ENCODE data around the gene TSPAN13.

The TSPAN13 gene

DNA sequence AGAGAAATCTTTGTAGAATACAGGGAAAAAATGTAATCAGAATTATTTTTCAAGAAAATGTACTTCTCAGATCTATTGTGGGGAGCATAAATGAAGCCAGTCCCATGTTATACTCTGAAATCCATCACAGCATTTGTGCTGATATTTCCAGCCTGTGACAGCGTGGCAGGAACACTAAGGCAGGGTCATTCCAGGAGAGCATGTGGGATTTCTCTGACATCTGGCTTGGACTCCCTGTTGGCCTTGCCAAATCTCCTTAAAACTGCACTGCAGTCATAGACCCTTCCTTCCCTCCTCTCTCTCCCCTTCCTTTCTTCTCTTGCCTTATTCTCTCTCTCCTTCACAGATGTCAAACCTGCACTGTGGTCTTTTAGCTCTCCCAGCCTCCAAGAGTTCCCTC, 6.5 kb upstream of the TSPAN13 start:
- Histone ChIP-seq H3K36me3 (replicated peaks) (no peaks in the 10 kb centered on the region), H3K27me3 (replicated peaks) (no peaks in the 10 kb centered on the region), H3K27ac (no peak overlapping the region), H3K4me3 (ENCODE audit: low read depth, low read length) (no peak overlapping the region)
- DNase-seq, result no peak
- TF ChIP-seq, protein P1, sequence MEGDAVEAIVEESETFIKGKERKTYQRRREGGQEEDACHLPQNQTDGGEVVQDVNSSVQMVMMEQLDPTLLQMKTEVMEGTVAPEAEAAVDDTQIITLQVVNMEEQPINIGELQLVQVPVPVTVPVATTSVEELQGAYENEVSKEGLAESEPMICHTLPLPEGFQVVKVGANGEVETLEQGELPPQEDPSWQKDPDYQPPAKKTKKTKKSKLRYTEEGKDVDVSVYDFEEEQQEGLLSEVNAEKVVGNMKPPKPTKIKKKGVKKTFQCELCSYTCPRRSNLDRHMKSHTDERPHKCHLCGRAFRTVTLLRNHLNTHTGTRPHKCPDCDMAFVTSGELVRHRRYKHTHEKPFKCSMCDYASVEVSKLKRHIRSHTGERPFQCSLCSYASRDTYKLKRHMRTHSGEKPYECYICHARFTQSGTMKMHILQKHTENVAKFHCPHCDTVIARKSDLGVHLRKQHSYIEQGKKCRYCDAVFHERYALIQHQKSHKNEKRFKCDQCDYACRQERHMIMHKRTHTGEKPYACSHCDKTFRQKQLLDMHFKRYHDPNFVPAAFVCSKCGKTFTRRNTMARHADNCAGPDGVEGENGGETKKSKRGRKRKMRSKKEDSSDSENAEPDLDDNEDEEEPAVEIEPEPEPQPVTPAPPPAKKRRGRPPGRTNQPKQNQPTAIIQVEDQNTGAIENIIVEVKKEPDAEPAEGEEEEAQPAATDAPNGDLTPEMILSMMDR (IDR thresholded peaks at IDR 0.05; ENCODE audit: low read depth, low read length, missing control alignments), result no peak
- in situ Hi-C loops (cut with HindIII; ENCODE audit: low pct_ligation_motif_present, low sequenced_read_pairs), result no loop called here

DNA sequence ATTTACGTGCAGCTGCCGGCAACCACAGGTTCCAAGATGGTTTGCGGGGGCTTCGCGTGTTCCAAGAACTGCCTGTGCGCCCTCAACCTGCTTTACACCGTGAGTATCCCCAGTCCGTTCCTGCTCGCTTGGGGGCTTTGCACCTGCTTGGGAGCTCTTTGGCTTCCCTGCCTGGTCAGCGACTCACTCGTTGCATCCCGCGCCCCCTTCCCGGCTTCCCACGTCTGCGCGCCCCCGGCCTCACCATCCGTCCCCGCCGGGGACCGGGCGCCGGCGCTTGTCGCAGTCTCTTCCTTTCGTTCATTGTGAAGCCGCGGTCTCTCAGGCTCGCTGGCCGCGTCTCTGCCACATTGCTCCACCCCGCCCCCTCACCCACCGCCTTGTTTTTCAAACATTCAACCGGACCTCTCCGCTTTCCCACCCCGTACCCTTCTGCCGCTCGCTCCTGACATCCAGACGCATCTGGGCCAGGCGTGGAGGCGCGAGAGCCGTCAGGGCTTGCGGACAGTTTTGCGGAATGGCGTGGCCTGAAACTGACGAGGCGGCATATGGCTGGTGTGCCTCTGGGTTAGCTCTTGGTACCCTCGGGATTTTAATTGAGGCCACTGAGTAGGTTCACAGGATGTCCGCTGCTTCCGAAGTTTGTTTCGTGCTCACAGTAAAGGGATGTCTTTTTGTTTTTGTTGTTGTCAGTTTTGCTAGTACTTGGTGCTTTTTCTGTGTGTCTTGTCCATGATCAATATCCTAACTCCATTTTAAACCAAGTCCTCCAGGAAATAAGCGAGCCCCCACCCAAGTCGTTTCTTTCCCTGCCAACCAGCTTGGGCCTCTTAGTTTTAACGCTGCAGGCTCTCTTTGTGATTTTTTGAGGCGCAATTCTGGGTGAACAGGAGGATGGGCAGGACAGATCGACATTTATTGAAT, 639 bp downstream of the TSPAN13 start:
- DNase-seq, result peak; percentile 20
- in situ Hi-C loops (cut with HindIII; ENCODE audit: low pct_ligation_motif_present, low sequenced_read_pairs), result no loop called here
- TF ChIP-seq, protein P1 (IDR thresholded peaks at IDR 0.05; ENCODE audit: low read depth, low read length, missing control alignments), result no peak
- Histone ChIP-seq H3K36me3 (replicated peaks) (no peaks in the 10 kb centered on the region), H3K27ac (no peak overlapping the region), H3K4me3 (ENCODE audit: low read depth, low read length) (peak overlapping the region; percentile 79), H3K27me3 (replicated peaks) (no peaks in the 10 kb centered on the region)

DNA sequence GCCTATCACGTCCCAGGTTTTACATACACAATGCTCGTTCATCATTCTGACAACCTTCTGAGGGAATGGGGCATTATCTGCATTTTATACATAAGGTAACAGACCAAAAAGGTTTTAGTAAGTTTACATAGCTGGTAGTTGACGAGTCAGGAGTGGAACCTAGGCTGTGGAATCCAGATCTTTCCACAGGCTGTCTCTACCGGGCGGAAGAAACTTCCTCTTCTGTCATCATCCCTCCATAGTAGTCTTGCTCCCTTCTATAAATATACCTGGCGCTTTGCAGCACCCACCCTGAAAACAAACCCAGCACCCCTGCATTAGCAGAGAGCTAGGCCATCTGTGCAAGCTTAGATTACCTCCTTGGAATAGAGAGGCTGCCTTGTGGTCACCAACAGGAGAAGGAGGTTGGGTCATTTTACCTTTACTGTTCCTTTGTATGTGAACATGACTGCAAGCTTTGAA, 1.3 kb downstream of the TSPAN13 start:
- H3K27me3 ChIP-seq (replicated peaks), result no peaks in the 10 kb centered on the region
- TF ChIP-seq, protein P1 (IDR thresholded peaks at IDR 0.05; ENCODE audit: low read depth, low read length, missing control alignments), result no peak
- H3K27ac ChIP-seq, result no peak overlapping the region
- no peak overlapping the region for H3K4me3 ChIP-seq (ENCODE audit: low read depth, low read length)
- H3K36me3 ChIP-seq (replicated peaks), result no peaks in the 10 kb centered on the region
- in situ Hi-C loops (cut with HindIII; ENCODE audit: low pct_ligation_motif_present, low sequenced_read_pairs), result no loop called here
- DNase-seq, result no peak

DNA sequence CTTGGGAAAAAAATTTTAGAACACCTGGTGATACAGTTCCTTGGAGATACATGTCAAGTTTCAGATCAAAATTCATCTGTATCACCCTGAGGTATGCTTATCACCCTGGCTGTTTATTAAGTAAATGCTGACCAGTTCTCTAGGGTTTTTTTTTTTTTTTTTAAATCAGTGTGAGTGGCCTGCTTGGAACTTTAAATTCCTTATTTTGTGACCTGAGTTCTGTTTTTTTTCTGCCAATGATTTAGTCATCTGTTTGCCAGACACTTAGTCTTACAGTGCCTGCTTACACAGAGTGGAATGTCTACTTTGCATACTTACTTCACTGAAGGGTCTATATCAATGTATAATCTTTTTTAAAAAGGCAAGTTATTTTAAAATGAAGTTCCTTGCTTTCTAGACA, 1.8 kb downstream of the TSPAN13 start:
- Histone ChIP-seq H3K36me3 (replicated peaks) (no peaks in the 10 kb centered on the region), H3K27me3 (replicated peaks) (no peaks in the 10 kb centered on the region), H3K27ac (no peak overlapping the region), H3K4me3 (ENCODE audit: low read depth, low read length) (no peak overlapping the region)
- TF ChIP-seq, protein P1 (IDR thresholded peaks at IDR 0.05; ENCODE audit: low read depth, low read length, missing control alignments), result no peak
- no peak for DNase-seq
- in situ Hi-C loops (cut with HindIII; ENCODE audit: low pct_ligation_motif_present, low sequenced_read_pairs), result no loop called here

- Histone ChIP-seq H3K27ac (no peak overlapping the region), H3K36me3 (replicated peaks) (no peaks in the 10 kb centered on the region), H3K27me3 (replicated peaks) (no peaks in the 10 kb centered on the region), H3K4me3 (ENCODE audit: low read depth, low read length) (no peak overlapping the region)
- no peak for DNase-seq
- in situ Hi-C loops (cut with HindIII; ENCODE audit: low pct_ligation_motif_present, low sequenced_read_pairs), result no loop called here
- TF ChIP-seq, protein P1 (IDR thresholded peaks at IDR 0.05; ENCODE audit: low read depth, low read length, missing control alignments), result no peak
These were observed 4.5 kb downstream of the TSPAN13 start for GRCh38 chr7:16758036-16758435.

All from brain microvascular endothelial cell (primary cell).